Measurements from ENCODE around the gene SLX4IP.
A peak's percentile ranks its signal among the peaks of the same experiment; 100 is the strongest.

SLX4IP gene

GRCh38 chr20:10467681-10468339 lies 32.7 kb downstream of the SLX4IP start:
- no peak for TF ChIP-seq TAF1 (IDR thresholded peaks at IDR 0.05; ENCODE audit: low read depth)
- TF ChIP-seq ZBTB7A (IDR thresholded peaks at IDR 0.05; ENCODE audit: low read depth) = no peak
- no peak for TF ChIP-seq CREB1 (IDR thresholded peaks at IDR 0.05; ENCODE audit: low read depth)
- no peak for TF ChIP-seq RAD21 (IDR thresholded peaks at IDR 0.05; ENCODE audit: low read depth)
- TF ChIP-seq YY1 (IDR thresholded peaks at IDR 0.05; ENCODE audit: low read depth) = no peak
- no peak for TF ChIP-seq TEAD4 (IDR thresholded peaks at IDR 0.05)
- no peak for TF ChIP-seq CEBPB (IDR thresholded peaks at IDR 0.05)
- TF ChIP-seq EP300 (IDR thresholded peaks at IDR 0.05; ENCODE audit: borderline replicate concordance) = no peak
- TF ChIP-seq NFIC (IDR thresholded peaks at IDR 0.05) = no peak
- no peak for TF ChIP-seq REST (IDR thresholded peaks at IDR 0.05; ENCODE audit: low read depth)

GRCh38 chr20:10468340-10468845 lies 33.3 kb downstream of the SLX4IP start:
- TF ChIP-seq TCF12 (IDR thresholded peaks at IDR 0.05; ENCODE audit: low read depth) = no peak
- TF ChIP-seq CREB1 (IDR thresholded peaks at IDR 0.05; ENCODE audit: low read depth) = no peak
- no peak for TF ChIP-seq EGR1 (IDR thresholded peaks at IDR 0.05)
- TF ChIP-seq RAD21 (IDR thresholded peaks at IDR 0.05; ENCODE audit: low read depth) = no peak
- no peak for TF ChIP-seq TAF1 (IDR thresholded peaks at IDR 0.05; ENCODE audit: low read depth)
- no peak for TF ChIP-seq REST (IDR thresholded peaks at IDR 0.05; ENCODE audit: low read depth)
- no peak for TF ChIP-seq CEBPB (IDR thresholded peaks at IDR 0.05)
- no peak for TF ChIP-seq MAX (IDR thresholded peaks at IDR 0.05)
- TF ChIP-seq TEAD4 (IDR thresholded peaks at IDR 0.05) = no peak
- TF ChIP-seq FOXM1 (IDR thresholded peaks at IDR 0.05; ENCODE audit: borderline replicate concordance, low read depth) = no peak
- TF ChIP-seq EP300 (IDR thresholded peaks at IDR 0.05; ENCODE audit: borderline replicate concordance) = no peak
- TF ChIP-seq ZBTB7A (IDR thresholded peaks at IDR 0.05; ENCODE audit: low read depth) = no peak
- TF ChIP-seq NFIC (IDR thresholded peaks at IDR 0.05) = no peak
- no peak for TF ChIP-seq YY1 (IDR thresholded peaks at IDR 0.05; ENCODE audit: low read depth)
- TF ChIP-seq USF1 (IDR thresholded peaks at IDR 0.05) = no peak

- TF ChIP-seq REST (IDR thresholded peaks at IDR 0.05; ENCODE audit: low read depth) = no peak
- TF ChIP-seq TCF12 (IDR thresholded peaks at IDR 0.05; ENCODE audit: low read depth) = no peak
- no peak for TF ChIP-seq CEBPB (IDR thresholded peaks at IDR 0.05)
- no peak for TF ChIP-seq NFIC (IDR thresholded peaks at IDR 0.05)
- no peak for TF ChIP-seq USF1 (IDR thresholded peaks at IDR 0.05)
- no peak for TF ChIP-seq CREB1 (IDR thresholded peaks at IDR 0.05; ENCODE audit: low read depth)
- no peak for TF ChIP-seq TAF1 (IDR thresholded peaks at IDR 0.05; ENCODE audit: low read depth)
- no peak for TF ChIP-seq RAD21 (IDR thresholded peaks at IDR 0.05; ENCODE audit: low read depth)
- no peak for TF ChIP-seq MAX (IDR thresholded peaks at IDR 0.05)
- TF ChIP-seq FOXM1 (IDR thresholded peaks at IDR 0.05; ENCODE audit: borderline replicate concordance, low read depth) = no peak
Measured at GRCh38 chr20:10469056-10469455, 34.0 kb downstream of the SLX4IP start.

GRCh38 chr20:10469599-10469998 lies 34.5 kb downstream of the SLX4IP start:
- no peak for TF ChIP-seq CREB1 (IDR thresholded peaks at IDR 0.05; ENCODE audit: low read depth)
- TF ChIP-seq RAD21 (IDR thresholded peaks at IDR 0.05; ENCODE audit: low read depth) = peak; percentile 65
